CD4-positive, alpha-beta T cell treated with Interleukin-12 subunit alpha and Interleukin-12 subunit beta, for 1 hour (primary cell): Measurements from ENCODE around the gene CIZ1.

Source experiments
- DNase-seq: peaks from one replicate; pipeline ENCODE4 v3.0.0-alpha.2; 2020

The CIZ1 gene

DNA sequence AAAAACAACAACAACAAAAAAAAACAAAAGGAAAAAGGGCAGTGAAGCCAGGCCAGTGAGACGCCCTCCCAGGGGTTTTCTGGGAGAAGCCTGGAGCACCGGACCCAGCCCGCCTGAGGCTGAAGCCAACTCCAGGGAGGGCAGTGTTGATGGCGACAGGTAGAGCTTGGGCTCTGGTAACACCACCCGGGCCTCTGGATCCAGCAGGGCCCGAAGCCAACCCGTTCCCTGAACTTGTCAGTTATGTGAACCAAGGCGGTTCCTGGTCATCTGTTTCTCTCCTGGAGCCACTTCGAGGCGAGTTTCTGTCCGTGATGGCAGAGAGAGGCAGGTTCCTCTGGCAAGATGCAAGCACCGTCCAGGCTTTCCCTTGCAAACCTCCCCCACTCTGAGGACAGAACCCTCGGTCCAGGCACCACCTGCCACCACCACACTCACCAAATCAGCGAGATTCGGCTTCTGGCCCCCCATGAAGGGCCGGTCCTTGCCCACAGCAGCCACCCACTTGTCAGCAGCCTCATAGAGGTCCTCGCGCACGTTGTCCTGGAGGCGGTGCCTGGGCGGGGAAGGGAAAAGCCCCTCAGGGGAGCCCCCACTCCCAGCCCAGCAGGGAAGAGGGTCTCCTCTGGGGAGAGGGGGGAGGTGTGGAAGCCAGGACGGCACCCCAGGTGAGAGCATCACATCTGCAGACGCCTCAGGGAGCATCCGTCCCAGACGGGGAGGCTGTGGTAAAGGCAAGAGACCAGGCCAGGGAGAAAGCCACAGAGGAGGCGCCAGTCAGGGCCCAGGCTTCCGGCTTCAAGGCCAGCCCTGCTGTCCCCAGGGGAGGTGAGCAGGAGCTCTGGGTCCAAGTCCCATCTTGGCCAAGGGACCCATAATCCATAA, 69.2 kb downstream of the CIZ1 start:
- DNase-seq, result no peak

DNA sequence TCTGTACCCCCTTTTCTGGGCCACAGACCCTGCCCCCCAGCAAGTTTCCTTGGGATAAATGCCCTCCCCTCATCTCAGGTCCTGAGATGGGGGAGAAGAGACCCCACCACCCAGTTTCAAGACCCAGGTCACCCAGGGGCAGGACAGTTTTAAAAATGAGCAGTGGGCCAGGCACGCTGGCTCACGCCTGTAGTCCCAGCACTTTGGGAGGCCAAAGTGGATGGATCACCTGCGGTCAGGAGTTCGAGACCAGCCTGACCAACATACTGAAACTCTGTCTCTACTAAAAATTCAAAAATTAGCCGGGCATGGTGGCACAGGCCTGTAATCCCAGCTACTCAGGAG, 69.9 kb downstream of the CIZ1 start:
- no peak for DNase-seq

DNA sequence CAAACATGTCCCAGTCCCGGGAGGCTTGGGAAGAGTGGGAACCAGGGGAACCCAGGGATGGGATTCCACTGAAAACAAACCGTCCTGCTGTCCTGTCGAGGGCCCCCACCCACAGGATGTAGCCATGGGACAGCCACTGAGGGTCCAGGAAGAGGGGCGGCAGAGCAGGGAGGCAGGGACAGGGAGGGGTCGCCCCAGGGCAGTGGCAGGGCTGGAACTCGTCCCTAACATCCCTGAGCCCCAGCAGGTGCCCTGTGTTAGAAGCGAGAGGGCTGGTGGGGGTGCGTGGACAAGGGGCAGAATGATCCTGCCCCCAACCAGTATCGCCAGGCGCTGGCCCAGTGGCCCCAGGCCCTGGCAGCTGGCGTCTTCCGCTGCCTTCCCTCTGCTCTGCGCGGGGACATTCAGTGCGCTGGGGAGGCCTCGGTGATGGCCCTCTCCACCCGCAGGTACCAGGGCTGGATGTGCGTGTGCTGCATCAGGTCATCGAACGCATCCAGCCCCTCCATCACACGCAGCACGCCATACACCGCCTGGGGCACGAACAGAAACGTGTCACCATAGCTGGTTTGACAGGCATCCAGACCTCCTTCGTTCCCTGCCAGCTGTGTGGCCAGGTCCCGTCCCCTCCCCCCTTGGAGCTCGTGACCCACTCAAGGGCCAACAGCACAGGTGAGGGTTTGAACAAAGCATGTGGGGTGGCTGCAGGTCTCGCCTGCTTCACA, 70.5 kb downstream of the CIZ1 start:
- DNase-seq, result no peak

DNA sequence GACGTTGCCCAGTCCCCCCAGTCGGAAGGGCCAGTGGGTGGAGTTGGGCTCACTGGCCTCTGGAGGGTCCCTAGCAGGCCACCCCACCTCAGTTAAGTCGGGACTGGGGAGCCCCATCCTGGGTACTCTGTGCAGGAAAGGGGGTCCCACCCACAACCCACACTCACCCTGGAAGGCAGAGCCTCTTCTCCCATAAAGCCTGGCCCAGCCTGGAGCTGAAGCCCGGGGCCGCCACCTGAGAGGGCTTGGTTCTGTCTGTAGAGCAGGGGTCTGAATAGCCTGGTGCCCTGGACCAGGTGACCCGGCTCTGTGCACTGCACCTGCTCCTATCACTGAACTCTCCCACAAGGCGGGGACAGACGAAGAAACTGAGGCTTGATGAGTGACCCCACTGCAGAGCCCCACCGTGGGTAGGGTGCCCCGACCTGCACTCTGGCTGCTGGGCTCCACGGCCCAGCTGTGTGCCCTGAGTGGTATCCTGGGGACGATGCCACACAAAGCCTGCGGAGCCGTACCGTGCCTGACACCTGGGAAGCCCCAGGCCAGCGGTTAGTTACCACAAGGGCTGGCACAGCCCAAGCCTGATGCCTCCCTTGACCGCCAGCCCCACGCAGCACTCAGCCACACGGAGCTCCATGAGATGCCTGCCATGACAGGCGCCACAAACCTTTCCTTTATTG, 71.2 kb downstream of the CIZ1 start:
- DNase-seq, result no peak

GRCh38 chr9:128118971-128119665, 72.3 kb downstream of the CIZ1 start:
- DNase-seq, result no peak

GRCh38 chr9:128118472-128118857, 72.9 kb downstream of the CIZ1 start:
- no peak for DNase-seq

DNA sequence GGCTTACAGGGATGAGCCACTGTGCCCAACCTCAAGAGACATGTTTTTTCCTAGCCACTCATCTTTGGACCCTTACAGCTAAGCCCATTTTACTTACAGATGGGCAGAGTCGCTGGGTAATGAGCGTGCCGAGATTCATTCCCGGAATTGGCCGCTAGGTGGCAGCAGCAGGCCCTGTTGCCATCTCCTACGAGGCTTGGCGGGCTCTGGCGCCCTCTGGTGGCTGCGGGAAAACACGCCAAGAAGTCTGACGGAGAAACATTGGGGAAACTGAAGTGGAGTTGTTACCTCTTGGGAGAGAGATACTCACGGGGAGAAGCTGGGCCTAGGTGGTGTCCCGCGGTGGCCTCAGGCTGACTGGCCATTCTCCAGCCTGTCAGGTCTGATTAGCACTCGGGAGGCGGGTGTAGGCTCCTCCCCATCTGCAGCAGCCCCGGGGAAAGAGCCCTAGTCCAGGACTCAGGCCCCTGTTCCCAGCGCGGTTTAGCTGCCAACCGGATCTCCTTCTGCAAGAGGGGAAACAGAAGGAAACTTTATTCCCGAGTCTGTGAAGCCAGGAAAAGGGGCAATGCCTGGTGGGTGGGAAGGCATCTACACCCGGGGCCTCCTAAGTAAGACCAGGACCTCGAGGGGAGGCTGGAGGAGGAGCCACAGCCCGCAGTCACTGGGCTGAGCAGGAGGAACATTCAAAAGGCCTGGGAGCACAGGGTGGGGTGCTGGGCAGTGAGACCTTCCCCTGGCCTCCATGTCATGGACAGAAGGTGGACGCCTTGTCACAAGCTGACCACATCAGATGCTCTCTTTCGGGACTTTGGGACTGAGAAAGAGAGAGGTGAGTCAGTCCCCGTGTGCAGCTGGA, 73.5 kb downstream of the CIZ1 start:
- peak; percentile 94 for DNase-seq

GRCh38 chr9:128116104-128117083, 75.0 kb downstream of the CIZ1 start:
- DNase-seq, result no peak
